HG03045 (cell line): Measurements from ENCODE around the gene CORO7.
"Not testable (repeated sequence)": the region's sequence is repeated elsewhere in the genome, so short reads cannot be mapped to it uniquely, and the experiment has no call there.

ENCODE experiments used
- ATAC-seq: cut with Tn5 transposase; IDR thresholded peaks from one replicate; pipeline ENCODE4 v1.9.1; 2021; ENCODE audit warnings: mild to moderate bottlenecking, moderate library complexity; ENCODE audit not compliant: unreplicated experiment

The CORO7 gene

GRCh38 chr16:4403133-4403949 lies 13.1 kb downstream of the CORO7 start:
- ATAC-seq, result no peak

DNA sequence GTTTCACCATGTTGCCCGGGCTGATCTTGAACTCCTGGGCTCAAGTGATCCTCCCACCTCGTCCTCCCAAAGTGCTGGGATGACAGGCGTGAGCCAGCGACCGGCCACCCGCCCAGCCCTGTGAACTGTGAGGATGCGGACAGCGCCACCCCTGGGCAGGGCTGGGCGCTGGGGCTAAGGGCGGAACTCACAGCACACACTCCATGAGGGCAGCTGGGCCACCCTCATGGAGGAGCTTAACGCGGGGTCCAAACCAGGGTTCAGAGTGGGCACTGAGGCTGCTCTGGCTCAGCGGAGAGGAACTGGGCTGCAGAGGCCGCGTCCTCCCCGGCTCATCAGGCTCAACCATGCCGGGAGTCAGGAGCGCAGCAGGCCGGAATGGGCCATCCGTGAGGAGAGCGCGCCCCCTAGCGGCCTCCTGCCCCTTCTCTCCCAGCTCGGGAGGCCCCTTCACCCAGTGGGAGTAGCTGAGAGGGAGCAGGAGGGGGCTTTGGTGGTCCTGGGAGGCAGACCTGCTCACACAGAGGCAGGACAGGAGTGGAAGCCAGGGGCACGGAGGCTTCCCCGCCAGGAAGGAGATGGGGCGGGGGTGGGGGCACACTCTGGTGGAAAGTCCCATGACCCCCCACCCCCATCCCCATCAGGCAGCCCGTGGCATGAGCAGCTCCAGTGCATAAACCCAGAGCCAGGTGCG lies 13.8 kb downstream of the CORO7 start:
- no peak for ATAC-seq

- no peak for ATAC-seq
These were observed 14.9 kb downstream of the CORO7 start for GRCh38 chr16:4401510-4401909.

GRCh38 chr16:4401094-4401501 lies 15.3 kb downstream of the CORO7 start:
- no peak for ATAC-seq

DNA sequence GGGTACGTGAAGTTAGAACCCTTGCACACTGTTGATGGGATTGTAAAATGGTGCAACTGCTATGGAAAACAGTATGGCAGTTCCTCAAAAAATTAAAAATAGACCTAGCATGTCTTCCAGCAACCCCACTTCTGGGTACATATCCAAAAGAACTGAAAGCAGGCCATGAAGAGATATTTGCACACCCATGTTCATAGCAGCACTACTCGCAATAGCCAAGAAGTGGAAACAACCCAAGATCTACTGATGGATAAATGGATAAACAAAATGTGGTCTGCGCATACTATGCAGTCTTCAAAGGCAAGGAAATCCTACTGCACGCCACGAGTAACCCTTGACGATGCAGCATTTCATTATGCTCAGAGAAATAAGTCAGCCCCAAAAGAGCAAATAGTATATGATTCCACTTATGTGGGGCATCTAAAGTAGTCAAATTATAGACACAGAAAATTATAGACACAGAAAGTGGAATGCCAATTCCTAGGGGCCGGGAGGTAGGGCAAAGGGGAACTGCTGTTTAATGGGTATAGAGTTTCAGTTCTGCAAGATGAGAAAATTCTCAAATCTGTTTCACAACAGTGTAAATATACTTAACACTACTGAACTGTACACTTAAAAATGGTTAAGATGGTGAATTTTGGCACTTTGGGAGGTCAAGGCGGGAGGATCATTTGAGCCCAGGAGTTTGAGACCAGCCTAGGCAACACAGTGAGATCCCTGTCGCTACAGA lies 17.2 kb downstream of the CORO7 start:
- ATAC-seq, result no peak

DNA sequence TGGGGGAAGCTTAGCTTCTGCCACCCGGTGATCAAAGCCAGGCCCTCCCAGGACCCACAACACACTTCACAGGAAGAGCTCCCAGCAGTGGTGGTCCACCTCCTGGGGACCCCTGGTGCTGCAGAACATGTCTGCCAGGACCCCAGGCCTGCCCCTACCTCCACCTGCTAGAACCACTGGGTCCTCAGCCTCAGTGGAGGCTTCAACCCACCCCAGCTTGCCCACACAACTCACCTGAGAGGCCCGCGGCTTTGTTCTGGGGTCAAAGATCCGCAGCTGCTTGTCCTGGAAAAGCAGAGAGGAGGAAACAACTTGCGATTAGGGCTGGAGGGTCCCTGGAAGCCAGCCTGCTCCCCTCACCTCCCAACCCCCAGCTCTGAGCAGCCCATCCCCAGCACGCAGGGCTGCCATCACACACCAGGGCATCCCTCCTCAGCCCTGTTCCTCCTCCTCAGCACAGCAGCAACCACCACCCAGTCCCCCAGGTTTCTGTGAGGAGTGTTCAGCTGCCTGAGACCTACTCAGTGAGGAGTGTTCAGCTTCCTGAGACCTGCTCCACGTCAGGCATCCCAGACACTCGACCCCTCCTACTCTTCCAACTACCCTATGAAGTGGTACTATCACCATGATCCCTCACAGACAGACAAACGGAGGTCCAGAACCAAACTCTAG lies 21.2 kb downstream of the CORO7 start:
- ATAC-seq, result no peak

GRCh38 chr16:4393850-4394249 lies 22.5 kb downstream of the CORO7 start:
- ATAC-seq, result not testable (repeated sequence)

GRCh38 chr16:4393240-4393600 lies 23.2 kb downstream of the CORO7 start:
- ATAC-seq, result no peak

DNA sequence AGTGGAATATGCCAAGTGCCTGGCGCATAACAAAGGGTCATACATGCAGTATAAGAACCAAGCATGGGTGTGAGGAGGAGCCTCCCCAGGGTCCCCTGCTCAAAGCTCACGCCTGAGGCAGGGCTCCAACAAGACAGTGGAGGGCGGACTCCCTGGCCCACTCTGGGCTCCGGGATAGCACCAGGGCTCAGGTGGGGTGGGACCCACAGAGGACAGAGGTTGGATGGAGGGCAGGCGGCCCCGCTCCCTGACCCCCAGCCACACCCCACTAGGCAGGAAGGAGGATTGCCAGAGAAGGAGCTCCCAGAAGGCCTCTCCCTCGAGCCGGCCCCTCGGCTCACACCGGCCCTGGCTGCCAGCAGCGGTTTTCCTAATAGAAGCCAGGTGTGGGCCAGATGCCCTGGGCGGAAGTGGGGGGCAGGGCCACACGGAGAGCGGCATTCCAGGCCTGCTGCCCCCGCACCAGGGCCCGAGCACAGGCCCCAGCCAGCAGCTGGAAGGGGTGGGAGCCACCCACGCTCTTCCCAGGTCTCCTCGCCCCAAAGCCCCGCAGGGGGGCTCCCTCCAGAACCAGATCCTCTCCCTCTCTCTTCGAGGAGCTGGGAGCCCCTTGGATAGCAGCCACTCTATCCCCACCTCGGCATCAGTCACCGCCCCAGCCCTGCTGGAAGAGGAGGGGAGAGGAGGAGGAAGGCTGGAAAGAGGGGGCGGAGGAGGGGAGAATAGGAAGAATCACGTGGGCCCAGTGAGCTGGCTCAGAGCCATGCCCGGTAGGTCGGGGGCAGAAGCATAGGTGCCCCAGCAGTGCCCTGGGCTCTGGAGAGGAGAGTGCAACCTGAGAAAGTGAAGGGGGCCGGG lies 23.8 kb downstream of the CORO7 start:
- ATAC-seq, result no peak

- ATAC-seq, result no peak
These were observed 24.6 kb downstream of the CORO7 start for GRCh38 chr16:4391631-4392381.

- no peak for ATAC-seq
These were observed 25.8 kb downstream of the CORO7 start for GRCh38 chr16:4390266-4391260.

GRCh38 chr16:4389051-4389955 lies 27.1 kb downstream of the CORO7 start:
- no peak for ATAC-seq

- ATAC-seq, result no peak
These were observed 27.9 kb downstream of the CORO7 start for GRCh38 chr16:4388271-4389021.

- no peak for ATAC-seq
These were observed 28.6 kb downstream of the CORO7 start for GRCh38 chr16:4387781-4388180.

GRCh38 chr16:4386951-4387565 lies 29.3 kb downstream of the CORO7 start:
- ATAC-seq, result no peak

DNA sequence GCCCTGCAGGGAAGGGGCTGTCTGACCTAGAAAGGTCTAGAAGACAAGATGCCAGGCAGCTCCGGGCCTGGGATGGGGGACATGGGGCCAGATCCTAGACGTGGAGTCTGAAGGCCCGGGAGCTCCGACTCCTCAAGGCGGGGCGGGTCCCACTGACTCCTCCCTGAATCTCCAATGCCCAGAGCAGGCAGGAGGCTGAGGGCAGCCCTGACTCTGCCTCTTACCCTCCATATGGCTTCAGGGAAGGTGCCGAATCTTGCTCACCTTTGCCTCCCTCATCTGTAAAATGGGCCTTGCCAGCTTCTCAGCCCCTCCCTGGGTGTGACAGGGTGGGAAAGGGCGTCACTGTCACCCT lies 30.0 kb downstream of the CORO7 start:
- no peak for ATAC-seq
